GM12874 (cell line): Measurements from ENCODE around the gene STRADB.

Source experiments
- CTCF ChIP-seq: IDR thresholded peaks from 2 replicates; pipeline ENCODE4 v1.5.1; 2011; ENCODE audit warnings: low read depth, mild to moderate bottlenecking, control low read depth, low read length, moderate library complexity; ENCODE audit not compliant: insufficient read depth

STRADB gene

DNA sequence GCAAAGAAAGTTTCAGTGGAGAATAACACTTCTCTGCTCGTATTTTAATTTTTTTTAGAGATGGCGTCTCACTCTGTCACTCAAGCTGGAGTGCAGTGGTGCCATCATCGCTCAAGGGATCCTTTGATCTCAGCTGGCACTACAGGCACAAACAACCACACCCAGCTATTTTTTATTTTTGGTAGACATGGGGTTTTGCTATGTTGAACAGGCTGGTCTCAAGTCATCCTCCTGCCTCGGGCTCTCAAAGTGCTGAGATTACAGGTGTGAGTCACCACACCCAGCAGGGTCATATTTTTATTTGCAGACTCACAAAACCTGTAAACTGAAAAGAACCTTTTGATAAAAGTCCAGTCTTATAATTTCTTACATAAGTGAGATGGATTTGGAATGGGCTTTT, 2.8 kb upstream of the STRADB start:
- no peak for TF ChIP-seq CTCF

DNA sequence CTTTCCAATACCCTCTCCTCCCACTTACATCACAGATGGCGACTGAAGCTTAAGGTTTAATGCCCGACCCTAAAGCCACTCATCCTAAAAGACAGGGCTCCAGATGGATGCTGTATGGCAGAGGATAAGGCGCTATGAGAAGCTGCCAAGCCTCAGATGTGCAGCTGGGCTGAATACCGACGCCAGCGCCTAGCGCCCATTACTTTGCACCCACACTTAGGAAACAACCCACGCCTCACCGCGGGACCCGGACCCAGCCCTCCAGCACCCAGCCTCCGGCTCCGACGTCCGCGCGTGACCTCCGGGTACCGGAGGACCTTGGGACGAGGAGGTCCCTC, 617 bp upstream of the STRADB start:
- no peak for TF ChIP-seq CTCF

DNA sequence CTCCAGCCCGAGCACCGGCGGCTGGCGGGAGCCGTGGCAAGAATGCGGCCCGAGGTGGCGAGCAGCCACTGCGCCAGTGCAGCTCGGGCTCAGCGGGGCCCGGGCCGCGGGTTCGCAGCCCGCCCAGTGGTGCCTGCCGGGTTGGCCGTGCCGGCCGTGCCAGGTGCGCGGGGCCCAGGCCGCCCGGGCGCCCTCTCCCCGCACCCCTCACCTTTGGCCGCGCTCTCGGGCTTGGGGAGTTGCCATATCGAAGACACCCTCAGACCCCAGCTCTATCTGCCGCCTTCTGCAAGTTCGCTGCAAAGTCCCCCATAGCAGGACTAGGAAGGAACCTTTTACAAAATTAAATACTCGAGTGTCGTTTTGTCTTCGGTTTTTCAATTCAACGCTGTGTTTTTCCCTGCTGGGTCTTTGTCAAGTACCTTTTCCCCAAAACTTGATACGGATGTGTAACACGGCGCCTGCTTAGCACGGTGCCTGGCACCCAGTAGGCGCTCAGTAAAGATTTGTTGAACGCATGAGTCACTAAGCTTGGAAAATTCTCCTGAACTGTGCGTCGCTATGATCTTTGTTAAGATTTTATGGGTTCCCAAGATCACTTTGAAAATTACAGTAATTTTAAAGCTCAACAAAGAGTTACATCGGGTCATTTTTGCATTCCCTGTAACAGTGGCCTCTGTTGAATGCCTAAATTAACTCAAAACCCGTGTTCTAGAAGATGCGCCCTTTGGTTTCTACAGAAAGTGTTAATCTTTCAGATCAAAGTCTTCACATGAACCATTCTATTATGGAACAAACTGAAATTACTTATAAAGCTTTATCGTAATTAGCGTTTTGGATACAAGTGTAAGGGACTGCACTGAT, 750 bp downstream of the STRADB start:
- no peak for TF ChIP-seq CTCF

- TF ChIP-seq CTCF: no peak
These were observed 1.5 kb downstream of the STRADB start for GRCh38 chr2:201452922-201453643.

- TF ChIP-seq CTCF: no peak
These were observed 6.8 kb downstream of the STRADB start for GRCh38 chr2:201458381-201458780.

GRCh38 chr2:201460532-201460931, 9.0 kb downstream of the STRADB start:
- no peak for TF ChIP-seq CTCF

DNA sequence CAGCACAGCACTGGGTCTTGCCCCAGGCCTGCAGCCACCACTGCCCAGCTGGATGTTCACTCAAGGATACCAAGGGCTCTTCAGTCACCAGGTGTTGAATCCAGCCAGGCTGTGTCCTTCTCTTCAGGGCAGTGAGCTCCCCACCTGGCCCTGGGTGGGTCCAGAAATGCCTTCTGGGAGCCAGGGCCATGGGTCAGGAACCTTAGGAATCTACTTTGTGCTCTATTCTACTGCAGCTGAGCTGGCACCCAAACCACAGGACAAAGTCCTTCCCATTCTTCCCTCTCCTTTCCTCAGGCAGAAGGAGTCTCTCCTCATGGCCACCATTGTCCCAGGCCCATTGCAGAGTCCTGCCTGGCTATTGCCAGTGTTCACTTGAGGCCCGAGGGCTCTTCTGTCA, 13.0 kb downstream of the STRADB start:
- no peak for TF ChIP-seq CTCF
